Brain microvascular endothelial cell (primary cell): ENCODE results near the gene WDR41.

Experiments
- DNase-seq: peaks from one replicate; pipeline ENCODE4 v3.0.0-alpha.2; 2020
- H3K27ac ChIP-seq: fragments of 250-450 bp; sonication (Bioruptor Pico); 2 replicates; pipeline ENCODE4 v1.5.1; 2020; ENCODE audit warnings: mild to moderate bottlenecking, moderate library complexity
- H3K27me3 ChIP-seq: fragments of 250-450 bp; sonication (Bioruptor Pico); replicated peaks from 2 replicates; pipeline ENCODE4 v1.5.1; 2020; ENCODE audit warnings: mild to moderate bottlenecking
- H3K36me3 ChIP-seq: fragments of 250-450 bp; sonication (Bioruptor Pico); replicated peaks from 2 replicates; pipeline ENCODE4 v1.5.1; 2020; ENCODE audit warnings: mild to moderate bottlenecking
- H3K4me3 ChIP-seq: 2 replicates; pipeline ENCODE4 v1.5.1; 2011; ENCODE audit warnings: low read depth, mild to moderate bottlenecking, control low read depth, low read length, moderate library complexity
- in situ Hi-C: cut with HindIII; loops from 2 replicates; pipeline ENCODE4 v1.10.0; 2017; ENCODE audit warnings: low sequenced_read_pairs, low pct_ligation_motif_present
- TF ChIP-seq, protein P1 (sequence below): IDR thresholded peaks from 2 replicates; pipeline ENCODE4 v1.5.1; 2011; ENCODE audit warnings: low read depth, mild to moderate bottlenecking, moderate library complexity, low read length, control low read depth, inconsistent platforms; ENCODE audit errors: missing control alignments

Gene WDR41

DNA sequence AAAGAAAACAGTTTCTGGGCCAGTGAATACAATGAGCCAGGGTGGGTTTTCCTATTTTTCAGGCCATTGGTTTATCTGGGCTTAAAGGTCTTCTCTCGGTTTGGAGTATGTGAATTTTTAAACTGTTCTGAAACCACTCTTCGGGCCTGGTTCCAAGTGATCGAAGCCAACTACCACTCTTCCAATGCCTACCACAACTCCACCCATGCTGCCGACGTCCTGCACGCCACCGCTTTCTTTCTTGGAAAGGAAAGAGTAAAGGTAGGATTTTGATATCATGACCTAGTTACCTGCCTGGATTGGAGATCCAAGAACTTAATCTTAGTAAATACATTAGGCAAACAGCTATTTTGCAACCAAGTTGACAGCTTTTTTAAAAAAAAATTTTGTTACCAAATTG is 79.1 kb downstream of the WDR41 start:
- in situ Hi-C loops: no loop called here
- no peak overlapping the region for H3K27ac ChIP-seq
- no peaks in the 10 kb centered on the region for H3K36me3 ChIP-seq
- TF ChIP-seq, protein P1, sequence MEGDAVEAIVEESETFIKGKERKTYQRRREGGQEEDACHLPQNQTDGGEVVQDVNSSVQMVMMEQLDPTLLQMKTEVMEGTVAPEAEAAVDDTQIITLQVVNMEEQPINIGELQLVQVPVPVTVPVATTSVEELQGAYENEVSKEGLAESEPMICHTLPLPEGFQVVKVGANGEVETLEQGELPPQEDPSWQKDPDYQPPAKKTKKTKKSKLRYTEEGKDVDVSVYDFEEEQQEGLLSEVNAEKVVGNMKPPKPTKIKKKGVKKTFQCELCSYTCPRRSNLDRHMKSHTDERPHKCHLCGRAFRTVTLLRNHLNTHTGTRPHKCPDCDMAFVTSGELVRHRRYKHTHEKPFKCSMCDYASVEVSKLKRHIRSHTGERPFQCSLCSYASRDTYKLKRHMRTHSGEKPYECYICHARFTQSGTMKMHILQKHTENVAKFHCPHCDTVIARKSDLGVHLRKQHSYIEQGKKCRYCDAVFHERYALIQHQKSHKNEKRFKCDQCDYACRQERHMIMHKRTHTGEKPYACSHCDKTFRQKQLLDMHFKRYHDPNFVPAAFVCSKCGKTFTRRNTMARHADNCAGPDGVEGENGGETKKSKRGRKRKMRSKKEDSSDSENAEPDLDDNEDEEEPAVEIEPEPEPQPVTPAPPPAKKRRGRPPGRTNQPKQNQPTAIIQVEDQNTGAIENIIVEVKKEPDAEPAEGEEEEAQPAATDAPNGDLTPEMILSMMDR: no peak
- H3K27me3 ChIP-seq: no peaks in the 10 kb centered on the region
- no peak for DNase-seq
- no peak overlapping the region for H3K4me3 ChIP-seq

DNA sequence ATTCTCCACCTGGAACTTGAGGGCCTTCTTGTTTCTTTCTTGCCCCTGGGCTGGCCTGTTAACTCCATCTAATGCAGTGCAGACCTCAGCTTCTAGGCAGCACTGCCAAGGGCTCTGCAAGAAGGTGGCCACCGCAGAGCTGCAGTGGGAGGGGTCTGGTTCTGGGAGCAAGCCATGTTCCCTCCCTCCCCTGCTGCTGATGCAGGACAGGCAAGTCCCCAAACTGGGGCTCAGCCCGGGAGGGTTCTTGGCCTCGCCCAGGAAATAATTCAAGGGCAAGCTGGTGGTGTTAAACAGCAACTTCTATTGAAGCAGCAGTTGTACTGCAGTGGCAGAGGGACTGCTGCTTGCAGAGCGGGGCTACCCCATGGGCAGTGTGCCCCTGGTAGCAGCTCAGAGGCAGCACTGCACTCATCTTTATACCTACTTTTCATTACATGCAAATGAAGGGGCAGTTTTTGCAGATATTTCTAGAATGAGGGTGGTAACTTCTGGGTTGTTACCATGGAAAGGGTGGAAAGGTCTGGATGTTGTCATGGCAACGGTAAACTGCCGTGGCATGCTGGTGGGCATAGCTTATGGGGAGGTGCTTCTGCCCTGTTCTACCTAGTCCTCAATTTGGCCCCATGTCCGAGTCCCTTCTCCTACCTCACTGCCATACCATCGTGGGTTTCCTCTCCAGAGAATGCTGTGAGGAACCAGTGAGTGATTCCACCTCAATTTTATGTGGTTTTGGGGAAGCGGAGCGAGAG is 82.1 kb downstream of the WDR41 start:
- DNase-seq: no peak
- TF ChIP-seq, protein P1: no peak

DNA sequence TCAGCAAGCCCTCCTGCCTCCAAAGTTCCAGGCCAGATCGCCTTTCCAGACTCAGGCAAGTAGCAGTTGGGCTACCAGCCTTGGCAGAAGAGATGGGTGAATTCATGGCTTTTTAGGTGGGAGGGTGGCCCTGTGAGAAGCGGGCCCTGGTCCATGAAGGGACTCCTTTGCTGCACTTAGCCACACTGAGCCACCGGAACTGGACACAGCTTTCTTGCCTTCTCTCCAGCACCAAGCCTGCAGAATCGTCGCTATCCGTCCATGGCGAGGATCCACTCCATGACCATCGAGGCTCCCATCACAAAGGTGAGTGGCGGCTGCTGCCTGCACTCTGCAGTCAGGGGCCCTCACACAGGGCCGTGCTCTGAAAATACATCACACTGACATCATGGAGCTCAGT is 85.0 kb downstream of the WDR41 start:
- H3K36me3 ChIP-seq: no peaks in the 10 kb centered on the region
- in situ Hi-C loops: no loop called here
- TF ChIP-seq, protein P1: no peak
- H3K4me3 ChIP-seq: no peak overlapping the region
- no peak for DNase-seq
- H3K27me3 ChIP-seq: no peaks in the 10 kb centered on the region
- H3K27ac ChIP-seq: no peak overlapping the region

More for the DNA sequence above, 82.1 kb downstream of the WDR41 start:
- H3K27ac ChIP-seq: no peak overlapping the region
- no peaks in the 10 kb centered on the region for H3K27me3 ChIP-seq
- no peaks in the 10 kb centered on the region for H3K36me3 ChIP-seq
- in situ Hi-C loops: no loop called here
- H3K4me3 ChIP-seq: no peak overlapping the region

DNA sequence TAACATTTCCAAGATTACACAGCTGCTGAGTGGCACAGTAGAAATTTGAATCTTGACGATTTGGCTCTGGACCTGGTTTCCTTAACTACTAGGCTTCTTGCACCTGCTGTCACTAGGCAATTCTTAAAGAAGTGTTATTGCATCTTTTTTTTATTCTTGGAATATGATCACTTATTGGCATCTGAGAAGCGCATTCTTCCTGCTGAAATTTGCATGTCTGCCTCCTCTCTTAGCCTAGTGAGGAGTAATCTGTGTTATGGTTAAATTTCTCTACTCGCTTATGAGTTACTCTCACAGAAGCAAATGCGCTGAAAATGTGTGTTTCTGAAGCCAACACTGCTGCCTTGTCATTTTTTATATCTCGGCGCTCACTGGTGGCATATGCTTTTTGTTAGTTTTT is 89.3 kb downstream of the WDR41 start:
- H3K4me3 ChIP-seq: no peak overlapping the region
- DNase-seq: no peak
- no peaks in the 10 kb centered on the region for H3K36me3 ChIP-seq
- H3K27me3 ChIP-seq: no peaks in the 10 kb centered on the region
- TF ChIP-seq, protein P1: no peak
- H3K27ac ChIP-seq: no peak overlapping the region
- in situ Hi-C loops: no loop called here

DNA sequence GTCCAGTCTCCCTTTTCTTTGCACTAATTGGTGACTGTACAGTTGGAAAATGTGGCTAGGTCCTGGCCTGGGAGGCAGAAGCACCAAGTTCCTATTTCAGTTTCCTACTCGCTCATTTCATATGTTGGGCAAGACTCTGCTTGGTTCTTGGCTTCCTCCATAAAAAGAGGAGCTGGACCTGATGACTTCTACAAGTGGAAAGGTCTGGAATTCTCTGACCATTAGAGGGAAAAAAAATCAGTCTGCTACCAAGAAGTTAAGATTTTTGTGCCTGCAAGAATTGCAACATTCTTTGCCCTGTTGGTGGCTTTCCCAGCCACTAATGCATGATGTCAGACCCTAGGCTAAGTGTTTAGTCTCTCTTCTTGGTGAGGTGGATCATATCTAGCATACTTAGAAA is 91.5 kb downstream of the WDR41 start:
- in situ Hi-C loops: no loop called here
- TF ChIP-seq, protein P1: no peak
- DNase-seq: no peak
- Histone ChIP-seq H3K36me3 (no peaks in the 10 kb centered on the region), H3K4me3 (no peak overlapping the region), H3K27ac (no peak overlapping the region), H3K27me3 (no peaks in the 10 kb centered on the region)

DNA sequence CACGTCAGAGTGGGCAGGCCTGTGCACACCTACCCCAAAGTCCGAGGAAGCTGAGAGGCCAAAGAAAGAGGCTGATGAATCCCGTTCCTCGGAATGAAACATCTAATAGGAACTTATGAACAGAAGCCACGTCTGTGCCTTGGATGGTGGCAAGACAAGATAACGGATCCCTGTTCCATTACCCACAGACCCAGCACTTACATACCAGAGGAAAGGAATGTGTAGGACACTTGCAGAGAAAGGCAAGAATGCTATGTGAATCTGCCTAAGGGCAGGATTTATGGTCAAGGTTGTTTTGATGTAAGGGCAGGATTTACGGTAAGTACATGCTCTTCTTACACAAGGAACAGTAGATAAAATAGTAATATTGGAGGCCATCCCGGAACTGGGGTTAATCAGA is 93.2 kb downstream of the WDR41 start:
- Histone ChIP-seq H3K27me3 (no peaks in the 10 kb centered on the region), H3K27ac (no peak overlapping the region), H3K36me3 (no peaks in the 10 kb centered on the region), H3K4me3 (no peak overlapping the region)
- TF ChIP-seq, protein P1: no peak
- in situ Hi-C loops: no loop called here
- no peak for DNase-seq
